ENCODE results near the gene GLCCI1. TPM values are rescaled to one million over a fixed set of nuclear protein-coding genes. Genes with fewer than 3 reads are reported as not detected.

GLCCI1 gene
- total RNA-seq, 6 donors from 2014 or later, result 27.4 to 240 (median 46.6) TPM

GRCh38 chr7:8119262-8119661 lies 150.7 kb downstream of the GLCCI1 start:
- H3K27me3 ChIP-seq, result no peaks in the 10 kb centered on the region
- 90 to 96% methylated on average over 8 of the region's 8 CpGs for WGBS, 2 donors

GRCh38 chr7:8120390-8121058 lies 151.9 kb downstream of the GLCCI1 start:
- peaks cover 0 to 17% (median 7%) of the 10 kb centered on the region in 4 donors for H3K36me3 ChIP-seq
- DNase-seq, result peak in 1 of 2 donors; percentile 36
- no peak for ATAC-seq (ENCODE audit: low FRiP score in 2 of 2)

More at GRCh38 chr7:8119262-8119661, 150.7 kb downstream of the GLCCI1 start:
- ATAC-seq (ENCODE audit: low FRiP score in 2 of 2), result no peak
- Histone ChIP-seq H3K9me3 (no peaks in the 10 kb centered on the region), H3K4me3 (no peak overlapping the region), H3K4me1 (no peaks in the 10 kb centered on the region), H3K36me3 (peaks cover 0 to 15% (median 7%) of the 10 kb centered on the region in 4 donors), H3K27ac (no peak overlapping the region)
- no peak for DNase-seq
- TF ChIP-seq EP300 (IDR thresholded peaks at IDR 0.05), result no peak
- TF ChIP-seq POLR2AphosphoS5 (IDR thresholded peaks at IDR 0.05), result no peak
- no peak for TF ChIP-seq CTCF (IDR thresholded peaks at IDR 0.05)
- no peak for TF ChIP-seq POLR2A (IDR thresholded peaks at IDR 0.05)

GRCh38 chr7:8121243-8121642 lies 152.6 kb downstream of the GLCCI1 start:
- ATAC-seq (ENCODE audit: low FRiP score in 2 of 2), result no peak
- no peaks in the 10 kb centered on the region for H3K4me1 ChIP-seq
- WGBS, 2 donors, result 88 to 95% methylated on average over 3 of the region's 3 CpGs
- H3K27ac ChIP-seq, result no peak overlapping the region
- peaks cover 0 to 17% (median 6%) of the 10 kb centered on the region in 4 donors for H3K36me3 ChIP-seq
- TF ChIP-seq POLR2A (IDR thresholded peaks at IDR 0.05), result no peak
- no peak for TF ChIP-seq POLR2AphosphoS5 (IDR thresholded peaks at IDR 0.05)
- no peak for TF ChIP-seq EP300 (IDR thresholded peaks at IDR 0.05)
- no peak for TF ChIP-seq CTCF (IDR thresholded peaks at IDR 0.05)
- no peak overlapping the region for H3K4me3 ChIP-seq
- DNase-seq, result no peak
- no peaks in the 10 kb centered on the region for H3K27me3 ChIP-seq
- no peaks in the 10 kb centered on the region for H3K9me3 ChIP-seq

More at GRCh38 chr7:8120390-8121058, 151.9 kb downstream of the GLCCI1 start:
- Histone ChIP-seq H3K9me3 (no peaks in the 10 kb centered on the region), H3K27ac (no peak overlapping the region), H3K4me3 (no peak overlapping the region), H3K4me1 (no peaks in the 10 kb centered on the region), H3K27me3 (no peaks in the 10 kb centered on the region)
- 81 to 91% methylated on average over 12 of the region's 12 CpGs for WGBS, 2 donors
- TF ChIP-seq EP300 (IDR thresholded peaks at IDR 0.05) (no peak), POLR2A (IDR thresholded peaks at IDR 0.05) (no peak), CTCF (IDR thresholded peaks at IDR 0.05) (no peak), POLR2AphosphoS5 (IDR thresholded peaks at IDR 0.05) (no peak)

GRCh38 chr7:8125680-8126444 lies 157.3 kb downstream of the GLCCI1 start:
- Histone ChIP-seq H3K27ac (peak overlapping the region in 3 of 4 donors; percentile 45 to 65 (median 52)), H3K9me3 (no peaks in the 10 kb centered on the region), H3K4me3 (no peak overlapping the region), H3K27me3 (no peaks in the 10 kb centered on the region), H3K4me1 (no peaks in the 10 kb centered on the region), H3K36me3 (peaks cover 0 to 11% (median 5%) of the 10 kb centered on the region in 4 donors)
- peak in 1 of 2 donors; percentile 65 for DNase-seq
- peak; percentile 50 to 68 for ATAC-seq (ENCODE audit: low FRiP score in 2 of 2)
- TF ChIP-seq EP300 (IDR thresholded peaks at IDR 0.05) (no peak), CTCF (IDR thresholded peaks at IDR 0.05) (no peak), POLR2AphosphoS5 (IDR thresholded peaks at IDR 0.05) (peak in 1 of 2 donors; percentile 25), POLR2A (IDR thresholded peaks at IDR 0.05) (no peak)
- WGBS, 2 donors, result 60 to 64% methylated on average over 6 to 8 of the region's 8 CpGs
